Spleen (tissue), 7 donors: ENCODE data around the gene OPCML.

ENCODE experiments used
- CTCF ChIP-seq, 11 experiments: fragments of 200-600 bp in 7 of 11; fragments of 450-650 bp in 4 of 11; sonication (generic) in 4 of 11; IDR thresholded peaks in 8 of 11; conservative IDR thresholded peaks in 3 of 11; 1 replicate in 7 of 11; 2 replicates in 4 of 11; pipeline versions ENCODE4 v1.4.0 to v1.8.0; 2016 to 2021; ENCODE audit warnings: antibody characterized with exemption in 11 of 11, inconsistent platforms in 4 of 11, mild to moderate bottlenecking in 1 of 11
- POLR2A ChIP-seq, 3 donors: fragments of 450-650 bp; IDR thresholded peaks; one replicate each; pipeline ENCODE4 v1.5.1; 2017; ENCODE audit warnings: antibody characterized with exemption in 3 of 3, mild to moderate bottlenecking in 1 of 3
- donor health status: DM: no; HTN: no; CAD: no; lungs with moderate emphysema.
- donor health status: DM: no; HTN: no; CAD: no.
- donor health status: DM: no; HTN: no; CAD: no.

GRCh38 chr11:132888226-132888625 is 644.1 kb downstream of the OPCML start:
- TF ChIP-seq CTCF (IDR thresholded peaks at IDR 0.05 in 8 of 11, conservative IDR thresholded peaks at IDR 0.05 in 3 of 11), result no peak
- no peak for TF ChIP-seq POLR2A (IDR thresholded peaks at IDR 0.05)
